ENCODE data around the gene GFER.
"Not testable (repeated sequence)": the region's sequence is repeated elsewhere in the genome, so short reads cannot be mapped to it uniquely, and the experiment has no call there.

Gene GFER

GRCh38 chr16:1958143-1958491, 25.9 kb upstream of the GFER start:
- DNase-seq = not testable (repeated sequence)

DNA sequence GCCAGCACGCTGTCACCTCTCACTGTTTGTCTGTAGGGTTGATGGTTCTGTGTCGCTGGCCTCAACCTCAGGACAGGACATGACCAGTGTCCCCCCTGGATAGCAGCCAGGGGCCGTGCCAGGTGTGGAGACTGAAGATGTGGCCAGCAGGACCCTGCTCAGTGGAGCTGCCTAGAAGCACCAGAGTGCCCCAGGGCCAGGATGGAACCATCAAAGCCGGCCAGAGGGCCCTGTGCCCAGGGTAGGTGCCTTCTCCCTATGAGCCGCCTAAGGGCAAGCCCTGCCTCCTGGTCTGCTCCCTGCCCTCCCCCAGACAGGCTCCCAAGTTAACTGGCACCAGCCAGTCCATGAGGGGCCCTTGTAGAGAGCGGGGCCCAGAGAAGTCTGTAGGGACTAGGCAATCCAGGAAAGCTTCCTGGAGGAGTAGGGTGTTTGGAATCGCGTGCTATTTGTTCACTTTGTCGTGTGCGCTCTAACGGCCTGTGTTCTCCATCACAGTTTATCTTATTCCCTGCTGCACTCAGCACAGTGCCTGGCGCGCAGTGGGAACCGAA, 25.2 kb upstream of the GFER start:
- no peak for DNase-seq

GRCh38 chr16:1959269-1960039, 24.5 kb upstream of the GFER start, which contains the start of gene NDUFB10:
Gene NDUFB10 (plus strand): TSS chr16:1959538. CDS start chr16:1959625, 87 bp downstream.
- DNase-seq = peak; percentile 39

GRCh38 chr16:1960665-1961630, 23.0 kb upstream of the GFER start:
- DNase-seq = no peak

GRCh38 chr16:1961651-1962067, 22.3 kb upstream of the GFER start:
- DNase-seq = no peak

DNA sequence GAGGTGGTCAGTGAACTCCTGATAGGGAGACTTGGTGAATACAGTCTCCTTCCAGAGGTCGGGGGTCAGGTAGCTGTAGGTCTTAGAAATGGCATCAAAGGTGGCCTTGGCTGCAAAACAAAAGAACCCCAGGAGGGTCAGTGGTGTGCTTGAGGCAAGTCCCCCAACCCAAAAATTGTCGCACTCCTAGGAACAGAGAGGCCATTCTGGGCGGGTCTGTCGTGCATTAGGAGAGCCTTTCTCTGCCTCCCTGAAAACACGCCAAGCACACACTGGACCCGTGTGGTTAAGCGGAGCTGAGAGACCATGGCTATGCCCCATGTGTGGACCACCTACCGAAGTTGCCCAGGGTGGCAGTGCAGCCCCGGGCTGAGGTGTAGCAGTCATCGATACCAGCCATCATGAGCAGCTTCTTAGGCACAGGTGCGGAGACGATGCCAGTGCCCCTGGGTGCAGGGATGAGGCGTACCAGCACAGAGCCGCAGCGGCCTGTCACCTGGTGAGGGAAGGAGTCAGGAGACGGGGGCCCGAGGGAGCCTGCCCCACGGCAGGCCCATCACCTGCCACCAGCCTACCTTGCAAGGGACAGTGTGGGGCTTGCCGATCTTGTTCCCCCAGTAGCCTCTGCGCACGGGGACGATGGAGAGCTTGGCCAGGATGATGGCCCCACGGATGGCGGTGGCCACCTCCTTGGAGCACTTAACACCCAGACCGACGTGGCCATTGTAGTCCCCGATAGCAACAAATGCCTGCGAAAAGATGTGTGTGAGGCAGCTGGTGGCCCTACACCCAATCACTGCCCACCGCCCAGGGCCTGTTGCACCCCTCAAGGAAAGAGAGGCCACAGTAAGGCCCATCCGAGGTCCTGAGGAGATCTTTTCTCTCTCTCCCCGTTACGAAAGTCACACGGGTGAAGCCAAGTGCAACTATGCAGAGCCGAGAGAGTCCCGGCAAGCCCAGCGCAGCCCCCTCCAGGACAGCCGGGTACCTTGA, 21.5 kb upstream of the GFER start:
- not testable (repeated sequence) for DNase-seq

DNA sequence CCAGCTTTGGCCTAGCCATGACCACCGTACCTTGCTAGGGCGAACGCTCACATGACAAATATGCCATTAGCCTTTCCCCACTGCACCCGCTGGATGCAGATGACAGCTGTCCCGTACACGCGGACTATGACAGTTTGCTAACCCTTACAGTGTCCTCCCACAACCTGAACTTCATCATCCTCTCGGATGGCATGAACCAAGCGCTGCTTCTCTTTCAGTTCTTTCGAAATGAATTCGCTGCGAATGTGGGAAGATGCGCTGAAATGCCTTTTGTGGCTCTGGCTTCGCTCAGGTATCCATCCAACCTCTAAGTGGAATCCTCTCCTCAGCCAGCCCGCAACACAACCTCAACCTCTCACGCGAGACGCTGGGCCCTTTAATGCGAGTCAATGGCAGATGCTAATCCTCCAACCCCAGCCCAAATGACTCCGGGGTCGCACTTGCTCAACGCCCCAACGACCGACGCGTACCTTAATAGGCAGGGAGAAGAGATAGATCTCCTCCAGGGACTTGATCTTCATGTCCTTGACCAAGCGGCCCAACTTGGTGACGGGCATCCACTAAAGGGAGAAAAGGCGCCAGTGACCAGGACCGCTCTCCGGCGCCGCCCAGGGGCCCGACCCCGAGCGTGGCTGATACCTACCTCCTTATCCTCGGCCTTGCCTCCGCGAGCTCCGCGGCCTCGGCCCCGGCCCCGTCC, 20.0 kb upstream of the GFER start:
- DNase-seq = no peak

GRCh38 chr16:1964506-1965395, 19.2 kb upstream of the GFER start, which contains the start of gene RPS2:
Gene RPS2 (minus strand): TSS chr16:1964826. CDS start chr16:1964625, 201 bp downstream.
- peak; percentile 84 for DNase-seq

GRCh38 chr16:1965396-1966001, 18.5 kb upstream of the GFER start:
- DNase-seq = no peak

GRCh38 chr16:1966460-1966859, 17.5 kb upstream of the GFER start, which contains the start of gene RNF151:
Gene RNF151 (plus strand): TSS chr16:1966856. CDS start chr16:1966882, 26 bp downstream.
- no peak for DNase-seq

GRCh38 chr16:1968146-1968953, 15.6 kb upstream of the GFER start:
- DNase-seq = no peak

- DNase-seq = peak; percentile 70
Observed at GRCh38 chr16:1971796-1972489, 12.1 kb upstream of the GFER start, which contains the start of gene TBL3. Gene TBL3 (plus strand): TSS chr16:1972053. CDS start chr16:1972165, 112 bp downstream.

DNA sequence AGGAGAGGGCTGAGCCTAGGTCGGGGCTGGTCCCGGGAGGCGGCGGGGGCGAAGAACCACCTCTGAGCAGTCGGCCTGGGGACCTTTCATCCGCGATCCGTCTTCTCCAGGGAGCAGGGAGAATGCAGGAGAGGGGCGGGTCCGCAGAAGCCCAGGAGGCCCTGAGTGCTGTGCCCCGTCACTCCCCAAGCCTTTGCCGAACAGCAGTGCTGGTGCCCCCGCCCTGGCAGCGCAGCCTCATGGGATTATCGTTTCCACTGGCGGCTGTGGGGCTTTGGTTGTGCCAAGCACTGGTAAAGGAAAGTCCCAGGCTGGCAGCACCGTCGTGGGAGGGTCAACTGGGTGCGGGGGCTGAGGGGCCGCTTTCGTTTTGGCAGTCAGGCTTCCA, 11.5 kb upstream of the GFER start:
- no peak for DNase-seq

DNA sequence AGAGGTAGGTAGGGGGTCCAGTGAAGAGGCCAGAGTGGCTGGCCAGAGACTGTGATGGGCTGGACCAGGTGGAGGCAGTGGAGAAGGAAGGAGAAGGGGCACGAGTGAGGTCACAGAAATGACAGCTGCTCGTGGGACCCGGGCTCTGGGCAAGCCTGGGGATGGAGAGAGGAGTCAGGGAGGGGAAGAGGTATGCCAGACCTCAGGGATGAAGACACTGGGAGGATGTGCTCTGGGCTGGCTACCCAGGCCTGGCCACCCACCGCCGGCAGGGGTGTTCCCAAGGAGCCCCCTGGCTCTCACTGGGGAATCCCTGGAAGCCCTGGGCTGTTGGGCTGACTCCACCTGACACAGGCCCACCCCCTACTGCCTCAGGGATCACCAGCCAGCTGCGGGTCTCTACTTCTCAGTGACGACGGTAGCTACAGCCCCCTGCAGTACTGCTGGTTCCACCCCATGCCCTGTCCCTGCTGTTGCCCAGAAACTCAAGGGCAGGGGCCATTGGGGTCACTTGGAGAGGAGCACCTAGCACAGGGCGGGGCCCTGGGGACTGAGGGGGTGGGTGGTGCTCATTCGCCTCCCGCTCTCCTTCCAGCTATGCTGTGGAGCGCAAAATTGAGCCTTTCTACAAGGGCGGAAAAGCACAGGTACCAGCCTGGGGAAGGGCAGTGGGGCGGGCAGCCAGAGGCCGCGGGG, 10.4 kb upstream of the GFER start:
- no peak for DNase-seq

DNA sequence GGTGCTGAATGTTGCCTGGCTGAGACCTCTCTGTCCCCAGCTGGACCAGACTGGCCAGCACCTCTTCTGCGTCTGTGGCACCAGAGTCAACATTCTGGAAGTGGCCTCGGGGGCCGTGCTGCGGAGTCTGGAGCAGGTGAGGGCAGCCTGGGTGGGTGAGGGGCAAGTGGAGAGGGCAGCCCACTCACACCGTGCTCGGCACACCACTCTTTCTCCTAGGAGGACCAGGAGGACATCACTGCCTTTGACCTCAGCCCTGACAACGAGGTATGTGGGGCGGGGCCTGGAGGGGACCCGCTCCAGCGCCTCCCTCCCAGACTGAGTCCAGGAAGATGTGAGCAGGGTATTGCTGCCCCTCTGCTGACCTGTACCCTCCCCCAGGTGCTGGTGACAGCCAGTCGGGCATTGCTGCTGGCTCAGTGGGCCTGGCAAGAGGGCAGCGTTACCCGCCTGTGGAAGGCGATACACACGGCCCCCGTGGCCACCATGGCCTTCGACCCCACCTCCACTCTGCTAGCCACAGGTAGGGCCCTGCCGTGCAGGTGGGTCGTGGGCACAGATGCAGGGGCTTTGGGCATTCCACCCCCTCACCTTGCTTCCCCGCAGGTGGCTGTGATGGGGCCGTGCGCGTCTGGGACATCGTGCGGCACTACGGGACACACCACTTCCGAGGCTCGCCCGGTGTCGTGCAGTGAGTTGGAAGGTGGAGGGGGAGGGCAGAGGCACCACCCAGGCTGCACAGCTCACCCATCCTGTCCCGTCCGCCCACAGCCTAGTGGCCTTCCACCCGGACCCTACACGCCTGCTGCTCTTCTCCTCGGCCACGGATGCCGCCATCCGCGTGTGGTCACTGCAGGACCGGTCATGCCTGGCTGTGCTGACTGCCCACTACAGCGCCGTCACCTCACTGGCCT, 9.6 kb upstream of the GFER start:
- DNase-seq = no peak

Data from NCI-H748 treated with DMSO at 0.1 percent for 48 hours (cell line).